K562 (cell line): ENCODE measurements around the gene GGCT. TPM values are rescaled to one million over a fixed set of nuclear protein-coding genes. Genes with fewer than 3 reads are reported as not detected.

Experiments used
- ATF3 ChIP-seq, 2 experiments: fragments of 450-650 bp in 1 of 2; sonication (generic) in 1 of 2; formaldehyde crosslinking in 1 of 2; IDR thresholded peaks in 1 of 2; conservative IDR thresholded peaks in 1 of 2; 2 replicates each; pipeline versions ENCODE4 v1.6.1 to v1.8.1; 2016 to 2023; ENCODE audit warnings: mild to moderate bottlenecking in 2 of 2, moderate library complexity in 2 of 2, inconsistent platforms in 1 of 2, missing genetic modification reagents in 1 of 2
- BCL6 ChIP-seq: fragments of 250-450 bp; sonication (Bioruptor Pico); IDR thresholded peaks from 2 replicates; pipeline ENCODE4 v1.4.0; 2020
- BRF2 ChIP-seq: IDR thresholded peaks from 3 replicates; pipeline ENCODE4 v1.6.1; 2011; ENCODE audit warnings: borderline replicate concordance, mild to moderate bottlenecking; ENCODE audit not compliant: insufficient read length, insufficient read depth
- CBX1 ChIP-seq: sonication (generic); IDR thresholded peaks from 2 replicates; pipeline ENCODE4 v1.6.1; 2016; ENCODE audit warnings: antibody characterized with exemption, low read depth, mild to moderate bottlenecking
- CREM ChIP-seq: IDR thresholded peaks from 2 replicates; pipeline ENCODE4 v1.6.1; 2014; ENCODE audit warnings: antibody characterized with exemption, low read depth
- E2F5 ChIP-seq: sonication (generic); formaldehyde crosslinking; IDR thresholded peaks from 2 replicates; pipeline ENCODE4 v1.8.0; 2022; ENCODE audit warnings: mild to moderate bottlenecking, missing genetic modification reagents
- FOXA3 ChIP-seq, 2 experiments: fragments of 450-650 bp in 1 of 2; sonication (generic) in 1 of 2; formaldehyde crosslinking; IDR thresholded peaks in 1 of 2; conservative IDR thresholded peaks in 1 of 2; 2 replicates each; pipeline versions ENCODE4 v1.4.0 to v1.8.0; 2020 to 2022; ENCODE audit warnings: mild to moderate bottlenecking in 2 of 2, missing genetic modification reagents in 1 of 2
- KLF13 ChIP-seq: fragments of 450-650 bp; IDR thresholded peaks from 2 replicates; pipeline ENCODE4 v1.6.1; 2016; ENCODE audit warnings: missing genetic modification characterization, low read depth, mild to moderate bottlenecking, missing compliant biosample characterization, moderate library complexity, borderline replicate concordance
- L3MBTL2 ChIP-seq: fragments of 450-650 bp; IDR thresholded peaks from 2 replicates; pipeline ENCODE4 v1.6.1; 2016; ENCODE audit warnings: mild to moderate bottlenecking, moderate library complexity
- MCM2 ChIP-seq: fragments of 450-650 bp; IDR thresholded peaks from 2 replicates; pipeline ENCODE4 v1.6.1; 2017; ENCODE audit warnings: low read depth, mild to moderate bottlenecking
- MTA3 ChIP-seq: fragments of 450-650 bp; formaldehyde crosslinking; IDR thresholded peaks from 2 replicates; pipeline ENCODE4 v1.6.1; 2017; ENCODE audit warnings: mild to moderate bottlenecking, borderline replicate concordance
- POLR2AphosphoS2 ChIP-seq: IDR thresholded peaks from 2 replicates; pipeline ENCODE4 v1.6.1; 2012; ENCODE audit warnings: low read length, improper control_type of control experiment
- TBL1XR1 ChIP-seq, 2 experiments: IDR thresholded peaks; 2 replicates each; pipeline ENCODE4 v1.6.1; 2012; ENCODE audit warnings: improper control_type of control experiment in 2 of 2, low read length in 2 of 2, mild to moderate bottlenecking in 1 of 2
- TCF7 ChIP-seq: sonication (generic); IDR thresholded peaks from 2 replicates; pipeline ENCODE4 v1.6.1; 2016; ENCODE audit warnings: antibody characterized with exemption, borderline replicate concordance
- TEAD1 ChIP-seq, 2 experiments: fragments of 450-650 bp in 1 of 2; sonication (generic) in 1 of 2; formaldehyde crosslinking; IDR thresholded peaks; 2 replicates each; pipeline versions ENCODE4 v1.4.0 to v1.8.0; 2020 to 2022; ENCODE audit warnings: mild to moderate bottlenecking in 2 of 2, missing genetic modification reagents in 1 of 2
- TGIF2 ChIP-seq: sonication (generic); formaldehyde crosslinking; IDR thresholded peaks from 2 replicates; pipeline ENCODE4 v1.8.1; 2022; ENCODE audit warnings: mild to moderate bottlenecking, missing genetic modification reagents, moderate library complexity
- TRIM24 ChIP-seq, 2 experiments: fragments of 450-650 bp; IDR thresholded peaks; 2 replicates each; pipeline ENCODE4 v1.6.1; 2016
- ZBED1 ChIP-seq: IDR thresholded peaks from 2 replicates; pipeline ENCODE4 v1.6.1; 2014
- ZNF143 ChIP-seq: sonication (generic); formaldehyde crosslinking; IDR thresholded peaks from 2 replicates; pipeline ENCODE4 v1.9.0; 2022; ENCODE audit warnings: mild to moderate bottlenecking, missing genetic modification reagents
- ZNF436 ChIP-seq: fragments of 250-450, 450-650 bp; sonication (Bioruptor Pico); formaldehyde crosslinking; IDR thresholded peaks from 2 replicates; pipeline ENCODE4 v1.7.0; 2020; ENCODE audit warnings: mild to moderate bottlenecking
- ZNF644 ChIP-seq: fragments of 200-800 bp; sonication (Bioruptor generic); IDR thresholded peaks from 2 replicates; pipeline ENCODE4 v1.6.1; 2016; ENCODE audit warnings: low read depth, missing genetic modification characterization, missing compliant biosample characterization
- ZNF740 ChIP-seq, 3 experiments: fragments of 200-800 bp in 1 of 3; sonication (Bioruptor generic) in 1 of 3; sonication (generic) in 1 of 3; formaldehyde crosslinking in 1 of 3; IDR thresholded peaks; 2 replicates each; pipeline versions ENCODE4 v1.6.1 to v1.8.0; 2016 to 2022; ENCODE audit warnings: mild to moderate bottlenecking in 2 of 3, missing compliant biosample characterization in 2 of 3, missing genetic modification characterization in 2 of 3, missing genetic modification reagents in 1 of 3
- ZSCAN29 ChIP-seq: fragments of 450-650 bp; IDR thresholded peaks from 2 replicates; pipeline ENCODE4 v1.6.1; 2017
- polyA plus RNA-seq, 8 experiments: library from polyadenylated mRNA; depleted of rRNA in 4 of 8; stranded (reverse) in 5 of 8; unstranded in 3 of 8; fragments of >200 nt; fragmentation: Nextera tagmentation in 2 of 8; fragmentation: Illumina TruSeq in 1 of 8; extraction: Ambion mirVana in 2 of 8; extraction: Trizol in 1 of 8; gene quantifications; 2 replicates each; pipeline versions ENCODE4 v1.2.1 to v1.2.3, GENCODE V29; 2011 to 2014; ENCODE audit warnings: inconsistent platforms in 1 of 8, missing spikeins in 1 of 8
- total RNA-seq, 7 experiments: library from RNA; depleted of rRNA in 6 of 7; stranded (reverse); fragments of >200 nt in 6 of 7; fragmentation: Illumina TruSeq in 2 of 7; extraction: Trizol in 2 of 7; gene quantifications; 2 replicates each; pipeline versions ENCODE4 v1.2.1 to v1.2.3, GENCODE V29; 2011 to 2021; ENCODE audit warnings: low replicate concordance in 1 of 7

The GGCT gene
- total and polyA plus RNA-seq, 9 of the 15 experiments (the other 6 are each of a cell fraction or from before 2014, with no cell fraction given): 79.0 to 349 (median 136) TPM

- TF ChIP-seq TGIF2 (no peak), E2F5 (CRISPR knock-in tag) (no peak), BCL6 (CRISPR knock-in tag) (no peak), FOXA3 (CRISPR knock-in tag; conservative IDR thresholded peaks at IDR 0.05 in 1 of 2, IDR thresholded peaks at IDR 0.05 in 1 of 2) (no peak), ZBED1 (no peak), BRF2 (no peak), CBX1 (peak; percentile 64; the same call in 1 of the 2 replicates), ZNF436 (CRISPR knock-in tag) (no peak), ZNF740 (CRISPR knock-in tag; IDR thresholded peaks at IDR 0.05) (no peak), ZNF740 (tag; IDR thresholded peaks at IDR 0.05) (no peak), ZNF644 (tag) (no peak), MCM2 (no peak), POLR2AphosphoS2 (no peak), MTA3 (peak; percentile 75), KLF13 (tag) (0 out of 2 replicates have a peak, but pooled peaks have one; percentile 36), ATF3 (IDR thresholded peaks at IDR 0.05) (no peak), ATF3 (CRISPR knock-in tag; conservative IDR thresholded peaks at IDR 0.05) (no peak; the same call in 1 of the 2 replicates), CREM (peak; percentile 45; the same call in 1 of the 2 replicates), ZNF143 (CRISPR knock-in tag) (no peak), TRIM24 (IDR thresholded peaks at IDR 0.05) (no peak), L3MBTL2 (peak; percentile 76), TCF7 (no peak), ZSCAN29 (no peak), TEAD1 (CRISPR knock-in tag; IDR thresholded peaks at IDR 0.05) (0 out of 4 replicates have a peak, but pooled peaks of 1 of the 2 experiments have one; percentile 35), TBL1XR1 (IDR thresholded peaks at IDR 0.05; ENCODE audit: low read length in 2 of 2) (no peak; a peak in 1 of 4 replicates)
Measured at GRCh38 chr7:30478349-30479201, 26.1 kb downstream of the GGCT start, which contains the start of gene NOD1 (continued).
